Omental fat pad (tissue), 4 donors: Measurements from ENCODE around the gene PPP2R5E. TPM values are rescaled to one million over a fixed set of nuclear protein-coding genes. Genes with fewer than 3 reads are reported as not detected.

Experiments used
- ATAC-seq: fragments of 150-250 bp; one replicate; pipeline ENCODE4 v1.9.1; 2016; ENCODE audit warnings: mild to moderate bottlenecking, moderate library complexity; ENCODE audit not compliant: low FRiP score
- DNase-seq: peaks from one replicate; pipeline ENCODE4 v3.0.0-alpha.2; 2019; ENCODE audit warnings: low spot score
- CTCF ChIP-seq, 3 donors: fragments of 450-650 bp; IDR thresholded peaks; one replicate each; pipeline ENCODE4 v1.5.1; 2016 to 2017; ENCODE audit warnings: antibody characterized with exemption in 3 of 3, mild to moderate bottlenecking in 3 of 3, moderate library complexity in 2 of 3
- total RNA-seq, 4 donors: library from RNA; depleted of rRNA; stranded (reverse); fragments of >200 nt; gene quantifications; one replicate each; pipeline ENCODE4 v1.1.0, GENCODE V29; 2016

The PPP2R5E gene
- total RNA-seq, 4 donors from 2014 or later = 17.0 to 23.3 (median 21.0) TPM

DNA sequence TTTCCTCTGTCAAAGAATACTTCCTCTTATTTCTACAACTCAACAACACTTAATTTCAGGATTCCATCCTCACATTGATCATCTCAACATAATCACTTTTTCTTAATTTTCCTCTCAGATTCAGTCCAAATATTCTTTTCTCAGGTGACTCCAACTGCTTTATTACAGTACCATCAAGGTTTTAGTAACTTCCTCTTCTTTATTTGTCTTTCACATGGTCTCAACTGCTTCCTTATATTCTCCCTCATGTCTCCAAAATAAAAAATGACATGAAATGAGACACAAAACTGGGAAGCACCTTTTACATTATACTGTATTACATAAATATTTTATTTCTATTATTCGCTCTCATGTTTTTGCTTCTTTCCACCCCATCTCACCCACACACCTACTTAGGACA is 55.5 kb downstream of the PPP2R5E start:
- ATAC-seq (no peak), DNase-seq (no peak)
- no peak for TF ChIP-seq CTCF (IDR thresholded peaks at IDR 0.05)

DNA sequence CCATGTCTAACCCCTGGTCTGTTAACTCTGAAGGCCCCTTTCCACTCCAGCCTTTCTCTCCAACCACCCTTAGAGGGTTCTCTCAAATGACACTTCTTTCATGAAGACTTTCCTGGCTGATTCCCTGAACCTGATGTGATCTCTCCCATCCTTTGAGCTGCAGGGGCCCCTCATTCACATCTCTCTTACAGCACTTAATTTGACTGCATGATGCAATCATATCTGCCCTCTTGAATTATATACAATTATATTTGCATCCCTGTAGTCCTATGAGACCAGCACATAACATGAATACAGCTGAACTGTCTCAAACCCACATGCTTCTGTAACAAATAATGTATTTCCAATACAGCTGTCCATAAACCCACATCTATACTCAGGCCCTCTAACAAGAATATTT is 56.4 kb downstream of the PPP2R5E start:
- ATAC-seq (no peak), DNase-seq (no peak)
- TF ChIP-seq CTCF (IDR thresholded peaks at IDR 0.05) = no peak

GRCh38 chr14:63483315-63483714 is 59.9 kb downstream of the PPP2R5E start:
- DNase-seq (no peak), ATAC-seq (no peak)
- no peak for TF ChIP-seq CTCF (IDR thresholded peaks at IDR 0.05)

DNA sequence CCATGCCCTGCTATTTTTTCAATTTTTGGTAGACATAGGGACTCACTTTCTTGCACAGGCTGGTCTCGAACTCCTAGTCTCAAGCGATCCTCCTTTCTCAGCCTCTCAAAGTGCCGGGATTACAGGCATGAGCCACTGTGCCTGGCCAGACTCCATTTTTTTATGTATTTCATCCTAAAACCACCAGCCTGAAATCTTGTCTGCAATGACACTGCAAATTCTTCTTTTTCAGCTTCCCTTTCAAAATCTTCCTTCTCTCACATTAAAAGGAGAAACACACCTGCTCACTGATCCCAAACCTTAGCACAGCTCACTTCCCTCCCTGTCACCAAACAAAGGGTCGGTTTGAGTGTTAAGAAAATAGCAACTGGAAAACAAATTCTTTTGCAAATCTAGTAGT is 62.6 kb downstream of the PPP2R5E start:
- no peak for TF ChIP-seq CTCF (IDR thresholded peaks at IDR 0.05)
- no peak for ATAC-seq
- DNase-seq = no peak

DNA sequence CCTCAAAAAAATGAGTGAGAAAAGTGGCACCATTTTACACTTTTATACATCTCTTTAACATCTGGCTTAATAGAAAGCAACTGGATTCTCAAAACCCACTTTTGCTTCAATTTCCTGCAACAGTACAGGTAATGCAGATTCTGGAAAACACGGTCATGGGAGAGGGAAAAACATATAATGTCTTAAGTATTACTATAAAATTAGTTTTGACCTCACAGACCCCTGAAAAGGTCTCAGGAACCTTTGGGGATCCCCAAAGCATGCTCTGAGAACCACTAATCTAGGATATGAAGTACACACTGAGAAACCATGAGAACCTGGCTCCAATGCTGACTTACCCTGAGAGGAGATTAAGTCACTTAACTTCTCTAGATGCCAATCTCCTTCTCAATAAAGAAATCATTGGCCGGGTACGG is 64.7 kb downstream of the PPP2R5E start:
- TF ChIP-seq CTCF (IDR thresholded peaks at IDR 0.05) = no peak
- no peak for ATAC-seq

GRCh38 chr14:63478010-63478409 is 65.2 kb downstream of the PPP2R5E start:
- DNase-seq = no peak
- TF ChIP-seq CTCF (IDR thresholded peaks at IDR 0.05) = no peak
- ATAC-seq = no peak

More for the DNA sequence above, 64.7 kb downstream of the PPP2R5E start:
- no peak for DNase-seq

- ATAC-seq = no peak
- no peak for DNase-seq
- TF ChIP-seq CTCF (IDR thresholded peaks at IDR 0.05) = no peak
Observed at GRCh38 chr14:63477556-63477955, 65.6 kb downstream of the PPP2R5E start.
